Stimulated activated CD8-positive, alpha-beta memory T cell treated with anti-CD3 and anti-CD28 coated beads, Interleukin-7, amount 100 ng/mL, for 1 hour (primary cell): ENCODE results near the gene KCNE2.
"Not testable (repeated sequence)": the region's sequence is repeated elsewhere in the genome, so short reads cannot be mapped to it uniquely, and the experiment has no call there.

Experiments used
- DNase-seq, 2 donors: peaks; one replicate each; pipeline ENCODE4 v3.0.0-alpha.2; 2020; ENCODE audit warnings: low read depth in 2 of 2

Gene KCNE2

GRCh38 chr21:34353182-34353581 is 10.6 kb upstream of the KCNE2 start:
- no peak for DNase-seq

DNA sequence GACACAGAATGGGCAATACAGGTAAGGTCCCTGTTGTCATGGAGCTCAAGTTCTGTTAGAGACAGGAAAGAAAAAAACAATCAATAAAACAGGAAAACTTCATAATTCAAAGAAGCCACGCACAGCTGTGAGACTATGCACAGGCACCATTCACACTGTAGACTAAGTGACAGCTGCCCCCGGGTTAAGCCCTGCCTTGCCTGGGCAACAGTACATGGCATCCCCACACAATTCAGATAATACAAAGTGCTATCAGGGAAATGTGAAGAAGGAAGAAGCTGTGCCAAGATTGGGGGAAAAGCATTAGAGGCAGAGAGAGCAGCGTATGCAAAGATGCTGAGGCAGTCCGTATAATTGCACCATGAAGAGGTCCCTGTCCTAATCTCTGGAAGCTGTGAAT is 9.0 kb upstream of the KCNE2 start:
- no peak for DNase-seq

GRCh38 chr21:34355570-34355969 is 8.2 kb upstream of the KCNE2 start:
- no peak for DNase-seq

GRCh38 chr21:34357889-34358288 is 5.9 kb upstream of the KCNE2 start:
- DNase-seq: no peak

- DNase-seq: no peak
These were observed 4.9 kb upstream of the KCNE2 start for GRCh38 chr21:34358866-34359265.

- DNase-seq: no peak
These were observed 3.1 kb upstream of the KCNE2 start for GRCh38 chr21:34360488-34361241.

DNA sequence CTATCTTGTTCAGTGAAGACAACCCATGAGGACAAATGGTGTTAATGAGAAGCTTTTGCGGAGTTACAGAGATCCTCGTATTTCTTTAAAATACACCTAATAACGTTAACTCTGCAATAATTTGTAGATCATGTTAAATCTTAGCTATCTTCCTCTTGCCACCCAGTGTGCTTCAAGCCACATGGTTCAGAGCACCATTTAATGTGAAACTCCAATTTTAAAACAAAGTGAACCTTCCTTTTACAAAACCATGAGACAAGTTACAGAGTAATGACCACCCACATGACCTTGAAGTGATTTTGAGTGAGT is 1.7 kb upstream of the KCNE2 start:
- DNase-seq: no peak

- no peak for DNase-seq
These were observed 1.1 kb upstream of the KCNE2 start for GRCh38 chr21:34362670-34363069.

DNA sequence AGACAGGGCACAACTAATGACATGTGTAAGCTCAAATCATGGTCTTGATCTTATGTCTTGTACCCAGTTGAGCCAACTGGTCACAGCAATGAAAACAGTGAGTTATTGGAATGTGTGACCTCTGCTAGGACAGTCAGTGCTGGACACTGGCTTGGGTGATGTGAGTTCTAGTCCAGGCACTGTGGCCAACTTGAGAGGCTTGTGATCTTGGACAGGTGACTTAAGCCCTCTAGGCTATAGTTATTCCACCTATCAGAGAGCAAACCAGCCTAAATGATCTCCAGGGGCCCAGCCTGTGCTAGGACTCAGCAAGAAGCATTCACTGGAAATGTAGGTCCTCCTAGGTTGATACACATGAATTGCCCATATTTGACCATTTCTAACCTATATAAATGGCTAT is 1.1 kb downstream of the KCNE2 start:
- no peak for DNase-seq

GRCh38 chr21:34365809-34366208 is 2.0 kb downstream of the KCNE2 start:
- DNase-seq: no peak

DNA sequence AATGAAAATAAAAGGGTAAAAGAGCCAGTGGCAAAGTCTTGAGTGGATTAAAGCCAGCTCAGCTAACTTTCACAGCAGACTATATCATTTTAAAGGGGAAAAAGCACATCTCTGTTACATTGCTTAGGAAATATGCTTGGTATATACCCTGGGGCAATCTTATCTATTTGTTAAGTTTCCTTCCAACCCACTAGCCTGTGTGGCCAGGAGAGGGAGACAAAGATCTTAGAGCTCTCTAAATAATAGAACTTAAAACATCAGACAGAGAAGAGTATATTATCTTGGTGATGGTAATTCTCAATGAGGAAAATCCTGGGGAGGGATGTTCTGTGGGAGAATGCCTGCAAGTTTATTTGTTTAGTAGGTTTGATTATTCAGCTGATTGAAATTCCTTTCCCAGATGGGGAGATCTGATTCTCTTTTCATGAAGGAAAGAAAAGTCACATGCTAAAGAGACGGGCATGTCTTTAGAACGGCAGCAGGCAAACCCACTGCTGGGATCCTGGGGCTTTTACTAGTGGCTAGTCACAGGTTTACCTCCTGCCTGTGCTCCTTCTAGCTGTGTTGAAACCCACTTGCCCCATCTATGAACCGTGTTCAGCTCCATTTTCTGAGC is 3.6 kb downstream of the KCNE2 start:
- DNase-seq: no peak

DNA sequence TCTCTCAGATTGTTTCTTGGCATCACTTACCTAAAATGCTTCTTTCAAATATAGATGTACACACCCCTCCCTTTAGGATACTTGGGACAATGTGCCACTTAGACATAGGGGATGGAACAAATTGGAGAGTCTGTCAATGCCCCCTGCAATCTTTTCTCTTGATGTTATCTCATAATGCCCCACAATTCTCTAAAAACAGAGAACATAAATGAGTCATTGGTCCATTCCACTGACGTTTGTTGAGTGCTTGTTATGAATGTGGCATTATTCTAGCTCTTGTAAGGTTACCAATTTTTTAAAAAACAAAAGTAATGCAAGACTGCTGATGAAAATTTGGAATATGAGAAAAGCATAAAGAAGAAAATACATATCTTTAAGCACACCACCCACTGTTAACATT is 5.9 kb downstream of the KCNE2 start:
- no peak for DNase-seq

DNA sequence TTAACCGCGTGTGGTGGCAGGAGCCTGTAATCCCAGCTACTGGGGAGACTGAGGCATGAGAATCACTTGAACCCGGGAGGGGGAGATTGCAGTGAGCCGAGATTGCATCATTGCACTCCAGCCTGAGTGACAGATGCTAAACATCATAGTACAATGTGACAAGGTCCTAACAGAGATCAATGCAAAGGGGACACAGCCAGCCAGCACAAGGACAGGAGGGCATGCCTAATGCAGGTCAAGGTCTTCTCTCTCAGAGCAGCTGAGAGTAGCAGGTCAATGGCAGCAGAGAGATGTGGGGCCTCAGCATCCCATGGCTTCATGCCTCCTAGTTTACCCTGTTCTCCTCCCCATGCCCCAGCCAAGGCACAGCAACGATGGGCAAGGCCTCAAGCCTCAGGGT is 8.5 kb downstream of the KCNE2 start:
- DNase-seq: no peak

- not testable (repeated sequence) for DNase-seq
These were observed 10.7 kb downstream of the KCNE2 start for GRCh38 chr21:34374462-34374861.

DNA sequence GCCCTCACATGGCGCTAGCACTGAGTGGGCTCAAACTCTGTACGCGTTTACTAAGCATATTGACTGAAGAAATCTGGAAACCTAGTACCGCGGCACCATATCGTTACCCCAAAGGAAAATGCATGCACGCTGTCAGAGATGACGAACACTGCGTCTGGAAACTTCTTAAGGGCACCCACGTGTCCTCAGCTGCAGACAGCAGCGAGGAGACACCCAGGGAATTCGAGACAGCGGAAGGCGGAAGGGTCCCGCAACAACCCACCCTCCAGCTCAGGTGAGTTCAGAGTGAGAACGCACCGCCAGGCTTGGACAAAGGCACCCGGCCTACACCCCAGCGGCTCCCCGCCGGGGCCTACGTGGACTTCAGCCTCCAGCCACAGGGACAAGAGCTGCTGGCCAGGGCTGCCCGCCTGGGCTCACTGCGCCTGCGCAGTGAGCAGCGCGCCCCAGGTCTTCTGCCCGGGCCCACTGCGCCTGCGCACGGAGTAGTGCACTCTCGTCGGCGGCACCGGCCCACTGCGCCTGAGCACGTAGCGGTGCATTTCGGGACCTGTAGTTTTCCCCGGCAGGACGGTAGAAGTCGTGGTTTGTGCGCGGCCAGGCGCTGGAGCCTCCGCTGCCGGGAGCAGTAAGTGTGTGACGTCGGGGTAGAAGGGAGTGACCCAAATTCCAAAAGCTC is 11.3 kb downstream of the KCNE2 start, which contains the start of gene SMIM11:
Gene SMIM11, plus strand, starts transcription at position 568 of the 679 bp plus-strand sequence. CDS start 3,998 bp downstream, outside the sequence.
- DNase-seq: not testable (repeated sequence)

GRCh38 chr21:34375619-34375972 is 11.8 kb downstream of the KCNE2 start:
- DNase-seq: not testable (repeated sequence)

DNA sequence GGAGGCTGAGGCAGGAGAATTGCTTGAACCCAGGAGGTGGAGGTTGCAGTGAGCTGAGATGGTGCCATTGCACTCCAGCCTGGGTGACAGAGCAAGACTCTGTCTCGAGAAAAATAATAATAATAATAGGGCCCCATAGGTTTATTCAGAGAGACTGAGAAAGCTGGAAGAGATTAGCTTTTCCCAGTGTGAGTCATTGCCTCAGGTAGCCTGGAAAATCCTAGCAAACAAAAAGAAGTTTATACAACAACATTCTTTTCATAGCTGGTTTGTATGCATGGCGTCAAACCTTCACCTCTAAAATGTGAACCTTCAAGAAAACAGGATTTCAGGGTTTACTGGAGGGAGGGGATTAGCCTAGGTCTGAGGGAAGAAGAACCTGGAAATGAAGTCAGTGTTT is 19.3 kb downstream of the KCNE2 start:
- DNase-seq: not testable (repeated sequence)

DNA sequence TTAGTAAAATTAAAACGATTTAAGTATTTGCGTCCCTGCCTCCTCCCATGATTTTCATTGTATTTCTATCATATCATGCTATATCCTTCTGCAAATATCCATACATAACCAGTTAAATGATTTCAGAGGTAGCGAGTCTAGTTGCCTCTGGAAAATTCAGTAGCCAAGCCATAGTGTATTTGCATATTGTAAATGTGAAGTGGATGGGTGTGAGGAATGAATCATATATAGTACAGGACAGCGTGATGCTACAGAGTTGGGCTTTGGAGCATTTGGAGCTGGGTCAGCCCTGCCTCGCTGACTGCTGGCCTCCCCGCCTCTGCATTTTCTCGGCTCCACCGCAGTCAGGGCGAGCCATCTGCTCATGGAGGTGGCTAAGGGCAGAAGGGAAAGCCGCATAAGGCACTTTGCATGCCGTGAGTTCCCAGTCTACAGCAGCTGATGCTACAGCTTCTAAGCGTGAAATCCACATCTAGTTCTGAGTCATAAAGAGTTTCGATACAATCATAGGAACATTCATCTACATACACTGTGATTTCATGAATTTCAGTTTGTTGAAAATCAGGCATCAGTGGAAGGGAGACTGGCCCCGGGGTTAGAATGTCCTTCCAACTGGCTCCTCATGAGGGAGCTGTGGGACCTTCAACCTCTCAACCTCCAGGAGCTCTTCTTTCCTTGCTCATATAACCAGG is 20.1 kb downstream of the KCNE2 start:
- DNase-seq: not testable (repeated sequence)

GRCh38 chr21:34400522-34400921 is 36.7 kb downstream of the KCNE2 start:
- not testable (repeated sequence) for DNase-seq

DNA sequence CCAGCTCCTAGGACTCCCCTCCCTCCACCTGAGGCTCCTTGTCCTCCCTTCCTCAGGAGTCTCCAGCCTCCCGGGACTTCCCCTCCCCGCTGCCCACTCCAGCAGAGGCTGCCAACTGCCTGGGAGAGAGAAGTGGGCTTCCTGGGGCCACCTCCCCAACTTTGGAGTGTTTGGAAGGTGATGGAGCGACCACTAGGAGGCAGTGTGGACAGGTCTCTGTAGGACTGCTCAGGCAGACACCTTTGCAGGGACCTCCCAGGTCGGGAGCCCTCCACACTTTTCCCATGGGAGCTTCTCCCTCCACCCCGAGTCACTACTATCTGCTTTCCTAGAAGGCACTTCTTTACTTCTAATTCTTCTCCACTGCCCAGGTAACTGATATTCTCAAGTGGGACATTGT is 40.9 kb downstream of the KCNE2 start:
- DNase-seq: not testable (repeated sequence)

DNA sequence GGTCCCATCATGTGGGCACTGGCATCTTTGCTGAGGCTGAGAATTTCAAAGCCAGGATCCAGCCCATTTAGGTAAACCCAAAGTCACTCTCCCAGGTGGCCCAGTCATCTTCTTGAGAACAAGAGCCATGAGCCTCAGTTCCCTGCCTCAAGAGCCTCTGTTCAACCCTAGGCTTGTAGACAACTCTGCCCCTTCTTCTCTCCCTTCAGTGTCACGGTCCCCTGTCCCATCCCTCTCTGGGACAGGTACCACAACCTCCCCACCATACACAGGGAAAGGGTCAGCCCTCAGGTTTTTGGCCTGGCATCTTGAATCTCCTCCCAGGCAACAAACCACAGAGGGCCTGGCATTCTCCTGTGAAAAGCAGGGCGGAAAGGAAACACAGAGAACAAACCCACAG is 41.9 kb downstream of the KCNE2 start:
- DNase-seq: not testable (repeated sequence)

GRCh38 chr21:34406102-34406501 is 42.3 kb downstream of the KCNE2 start:
- not testable (repeated sequence) for DNase-seq
